ELR (cell line): ENCODE data around the gene HAO2.

Source experiments
- DNase-seq: peaks from one replicate; pipeline ENCODE4 v3.0.0-alpha.2; 2015; ENCODE audit warnings: low read depth

Gene HAO2

DNA sequence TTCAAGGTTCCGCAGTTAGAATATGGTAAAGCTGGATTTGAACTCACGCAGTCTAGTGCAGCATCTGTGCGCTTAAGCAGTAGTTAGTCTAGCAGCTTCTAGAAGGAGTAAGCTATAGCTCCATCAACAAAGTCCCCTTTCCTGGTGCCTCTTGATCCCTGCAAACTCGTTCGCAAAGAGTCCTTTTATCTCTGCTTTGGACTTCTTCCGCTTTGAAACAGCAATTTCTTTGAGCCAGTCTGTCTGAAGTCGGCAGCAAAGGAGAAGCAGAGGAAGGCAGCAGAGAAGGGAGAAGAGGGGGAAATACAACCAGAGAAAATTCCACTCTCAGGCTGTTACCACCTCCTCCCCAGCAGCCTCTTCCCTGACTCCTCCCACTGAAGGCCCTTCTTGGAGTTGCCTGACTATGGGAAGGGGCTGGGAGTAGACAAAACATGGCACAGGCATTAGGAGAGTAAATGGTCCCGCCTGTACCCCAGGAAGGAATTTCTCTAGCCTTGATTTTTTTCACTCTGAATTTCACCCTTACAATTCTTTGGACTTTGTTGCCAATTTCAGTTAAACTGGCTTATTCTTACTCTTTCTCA is 72.2 kb downstream of the HAO2 start:
- no peak for DNase-seq

DNA sequence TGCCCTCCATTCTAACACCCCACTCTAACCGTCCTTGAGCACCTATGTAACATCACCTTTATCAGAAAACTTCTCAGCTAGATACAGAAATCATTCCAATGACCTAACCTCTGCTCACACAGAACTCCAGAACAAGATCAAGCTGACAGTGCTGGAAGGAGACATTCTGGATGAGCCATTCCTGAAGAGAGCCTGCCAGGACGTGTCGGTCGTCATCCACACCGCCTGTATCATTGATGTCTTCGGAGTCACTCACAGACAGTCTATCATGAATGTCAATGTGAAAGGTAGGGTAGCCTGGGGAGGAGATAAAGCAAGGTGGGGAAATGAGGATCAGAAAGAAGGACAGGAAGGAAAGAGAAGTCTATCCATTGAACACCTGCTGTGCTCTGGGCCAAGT is 74.2 kb downstream of the HAO2 start:
- DNase-seq: no peak
